ENCODE measurements around the gene CD53. TPM values are rescaled to one million over a fixed set of nuclear protein-coding genes. Genes with fewer than 3 reads are reported as not detected.
A peak's percentile ranks its signal among the peaks of the same experiment; 100 is the strongest.

Gene CD53
- total and polyA plus RNA-seq, 9 of the 15 experiments (the other 6 are each of a cell fraction or from before 2014, with no cell fraction given): 63.5 to 220 (median 131) TPM

DNA sequence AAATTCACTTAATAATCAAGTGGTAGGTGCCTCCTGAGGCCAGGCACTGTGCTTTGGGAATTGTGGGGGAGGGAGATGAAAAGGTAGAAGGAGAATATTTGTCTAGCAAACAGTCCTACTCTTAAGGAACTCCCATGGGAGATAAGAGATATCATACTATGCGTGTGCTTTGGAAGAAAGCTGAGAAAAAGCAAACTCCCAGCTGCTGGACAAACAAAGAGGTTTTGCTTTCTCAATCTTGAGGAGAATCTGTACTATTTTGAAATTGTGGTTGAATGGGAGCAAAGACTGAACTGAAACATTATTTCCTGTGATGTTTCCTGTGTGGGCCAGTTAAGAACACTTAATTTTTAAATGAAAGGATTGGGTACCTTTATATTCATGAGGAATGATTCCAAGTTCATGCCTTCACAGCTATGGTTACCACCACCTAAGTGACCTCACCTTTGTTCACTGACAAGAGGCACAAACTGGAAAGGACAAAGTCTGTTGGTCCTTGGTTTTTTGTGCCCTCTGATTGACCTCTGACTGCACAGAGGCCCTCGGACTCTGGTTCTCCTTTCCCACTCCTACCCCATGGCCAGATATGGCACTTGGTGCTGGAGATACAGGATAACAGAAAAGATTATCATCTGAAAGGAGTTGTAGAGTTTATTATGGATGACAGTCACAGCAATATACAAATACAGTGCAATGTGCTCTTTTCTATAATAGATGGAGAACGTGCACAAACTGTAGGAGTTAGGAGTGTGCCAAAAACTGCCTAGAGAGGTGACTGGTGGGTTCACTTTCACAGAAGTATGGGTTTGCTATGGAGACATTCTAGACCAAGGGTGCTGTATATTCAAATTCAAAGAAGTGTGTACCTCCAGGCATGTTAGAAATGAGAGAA is 1.6 kb downstream of the CD53 start (continued):
- TF ChIP-seq CXXC5 (CRISPR knock-in tag; IDR thresholded peaks at IDR 0.05): 0 out of 2 replicates have a peak, but pooled peaks have one; percentile 5
- no peak for TF ChIP-seq ELF2 (CRISPR knock-in tag; IDR thresholded peaks at IDR 0.05)
- no peak for TF ChIP-seq PCBP1 (IDR thresholded peaks at IDR 0.05; ENCODE audit: low read depth, low read length, poor library complexity, severe bottlenecking)
- TF ChIP-seq OTX1 (CRISPR knock-in tag; IDR thresholded peaks at IDR 0.05): 0 out of 2 replicates have a peak, but pooled peaks have one; percentile 27
- peak; percentile 67 for TF ChIP-seq ZNF316 (IDR thresholded peaks at IDR 0.05)
- TF ChIP-seq BRF1 (IDR thresholded peaks at IDR 0.05; ENCODE audit: borderline replicate concordance, extremely low read depth, insufficient read length): no peak
- TF ChIP-seq TCF3 (CRISPR knock-in tag; IDR thresholded peaks at IDR 0.05): no peak
- 0 out of 2 replicates have a peak, but pooled peaks have one; percentile 37 for TF ChIP-seq HEY1 (CRISPR knock-in tag; IDR thresholded peaks at IDR 0.05; ENCODE audit: borderline replicate concordance)
- TF ChIP-seq, protein P1, sequence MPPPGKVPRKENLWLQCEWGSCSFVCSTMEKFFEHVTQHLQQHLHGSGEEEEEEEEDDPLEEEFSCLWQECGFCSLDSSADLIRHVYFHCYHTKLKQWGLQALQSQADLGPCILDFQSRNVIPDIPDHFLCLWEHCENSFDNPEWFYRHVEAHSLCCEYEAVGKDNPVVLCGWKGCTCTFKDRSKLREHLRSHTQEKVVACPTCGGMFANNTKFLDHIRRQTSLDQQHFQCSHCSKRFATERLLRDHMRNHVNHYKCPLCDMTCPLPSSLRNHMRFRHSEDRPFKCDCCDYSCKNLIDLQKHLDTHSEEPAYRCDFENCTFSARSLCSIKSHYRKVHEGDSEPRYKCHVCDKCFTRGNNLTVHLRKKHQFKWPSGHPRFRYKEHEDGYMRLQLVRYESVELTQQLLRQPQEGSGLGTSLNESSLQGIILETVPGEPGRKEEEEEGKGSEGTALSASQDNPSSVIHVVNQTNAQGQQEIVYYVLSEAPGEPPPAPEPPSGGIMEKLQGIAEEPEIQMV (tag; conservative IDR thresholded peaks at IDR 0.05; ENCODE audit: low read depth): no peak
- no peak for TF ChIP-seq ZNF212 (CRISPR knock-in tag; IDR thresholded peaks at IDR 0.05)
- TF ChIP-seq GABPB2 (CRISPR knock-in tag; conservative IDR thresholded peaks at IDR 0.05): no peak
- no peak for TF ChIP-seq ZNF197 (CRISPR knock-in tag; IDR thresholded peaks at IDR 0.05; ENCODE audit: low read depth)
- no peak for TF ChIP-seq PHF8 (IDR thresholded peaks at IDR 0.05; ENCODE audit: borderline replicate concordance, low read length)
- TF ChIP-seq NR2C2 (CRISPR knock-in tag; IDR thresholded peaks at IDR 0.05): no peak
- TF ChIP-seq NR2C2 (tag; IDR thresholded peaks at IDR 0.05): peak; percentile 74
- TF ChIP-seq NFE2L1 (tag; IDR thresholded peaks at IDR 0.05; ENCODE audit: borderline replicate concordance, low read depth): no peak
- TF ChIP-seq, protein P2, sequence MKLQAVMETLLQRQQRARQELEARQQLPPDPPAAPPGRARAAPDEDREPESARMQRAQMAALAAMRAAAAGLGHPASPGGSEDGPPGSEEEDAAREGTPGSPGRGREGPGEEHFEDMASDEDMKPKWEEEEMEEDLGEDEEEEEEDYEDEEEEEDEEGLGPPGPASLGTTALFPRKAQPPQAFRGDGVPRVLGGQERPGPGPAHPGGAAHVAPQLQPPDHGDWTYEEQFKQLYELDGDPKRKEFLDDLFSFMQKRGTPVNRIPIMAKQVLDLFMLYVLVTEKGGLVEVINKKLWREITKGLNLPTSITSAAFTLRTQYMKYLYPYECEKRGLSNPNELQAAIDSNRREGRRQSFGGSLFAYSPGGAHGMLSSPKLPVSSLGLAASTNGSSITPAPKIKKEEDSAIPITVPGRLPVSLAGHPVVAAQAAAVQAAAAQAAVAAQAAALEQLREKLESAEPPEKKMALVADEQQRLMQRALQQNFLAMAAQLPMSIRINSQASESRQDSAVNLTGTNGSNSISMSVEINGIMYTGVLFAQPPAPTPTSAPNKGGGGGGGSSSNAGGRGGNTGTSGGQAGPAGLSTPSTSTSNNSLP (IDR thresholded peaks at IDR 0.05; ENCODE audit: borderline replicate concordance, low read depth, low read length): no peak
- TF ChIP-seq ZNF57 (CRISPR knock-in tag; IDR thresholded peaks at IDR 0.05): no peak
- TF ChIP-seq SREBF2 (CRISPR knock-in tag; IDR thresholded peaks at IDR 0.05): no peak
- TF ChIP-seq GTF2E2 (tag; IDR thresholded peaks at IDR 0.05): peak; percentile 58; the same call in 1 of the 2 replicates
- no peak for TF ChIP-seq NR2C1 (IDR thresholded peaks at IDR 0.05)
- TF ChIP-seq NR2C1 (tag; IDR thresholded peaks at IDR 0.05): peak; percentile 74
- TF ChIP-seq KHSRP (IDR thresholded peaks at IDR 0.05): no peak

Measured in K562 (cell line).